ENCODE results near the gene GOLGA6L7.
"Not testable (repeated sequence)": the region's sequence is repeated elsewhere in the genome, so short reads cannot be mapped to it uniquely, and the experiment has no call there.

DNA sequence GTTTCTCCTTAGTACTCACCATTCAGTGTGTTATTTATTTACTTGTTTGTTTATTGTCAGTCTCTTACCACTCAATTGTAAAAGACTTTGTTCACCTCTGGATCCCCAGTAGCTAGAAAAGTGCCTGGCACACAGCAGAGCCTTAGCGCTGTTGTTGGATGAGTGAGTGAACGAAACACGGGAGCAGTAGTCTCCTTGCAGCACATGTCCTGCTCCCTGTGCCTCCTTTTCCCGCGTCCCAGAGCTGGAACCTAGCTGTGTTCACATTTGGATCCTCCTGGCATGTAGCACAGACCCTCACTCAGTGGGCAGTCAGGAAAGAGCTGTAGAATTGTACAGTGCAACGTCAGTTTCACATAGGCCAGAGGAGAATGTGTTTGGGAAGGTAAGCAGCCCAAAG is 41.4 kb upstream of the GOLGA6L7 start:
- TF ChIP-seq, protein P1, sequence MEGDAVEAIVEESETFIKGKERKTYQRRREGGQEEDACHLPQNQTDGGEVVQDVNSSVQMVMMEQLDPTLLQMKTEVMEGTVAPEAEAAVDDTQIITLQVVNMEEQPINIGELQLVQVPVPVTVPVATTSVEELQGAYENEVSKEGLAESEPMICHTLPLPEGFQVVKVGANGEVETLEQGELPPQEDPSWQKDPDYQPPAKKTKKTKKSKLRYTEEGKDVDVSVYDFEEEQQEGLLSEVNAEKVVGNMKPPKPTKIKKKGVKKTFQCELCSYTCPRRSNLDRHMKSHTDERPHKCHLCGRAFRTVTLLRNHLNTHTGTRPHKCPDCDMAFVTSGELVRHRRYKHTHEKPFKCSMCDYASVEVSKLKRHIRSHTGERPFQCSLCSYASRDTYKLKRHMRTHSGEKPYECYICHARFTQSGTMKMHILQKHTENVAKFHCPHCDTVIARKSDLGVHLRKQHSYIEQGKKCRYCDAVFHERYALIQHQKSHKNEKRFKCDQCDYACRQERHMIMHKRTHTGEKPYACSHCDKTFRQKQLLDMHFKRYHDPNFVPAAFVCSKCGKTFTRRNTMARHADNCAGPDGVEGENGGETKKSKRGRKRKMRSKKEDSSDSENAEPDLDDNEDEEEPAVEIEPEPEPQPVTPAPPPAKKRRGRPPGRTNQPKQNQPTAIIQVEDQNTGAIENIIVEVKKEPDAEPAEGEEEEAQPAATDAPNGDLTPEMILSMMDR (IDR thresholded peaks at IDR 0.05): not testable (repeated sequence)
- TF ChIP-seq EP300 (IDR thresholded peaks at IDR 0.05; ENCODE audit: low read depth); POLR2A (IDR thresholded peaks at IDR 0.05): not testable (repeated sequence)

All from transverse colon (tissue), 3 donors.